Measurements from ENCODE around the gene IFNAR1. TPM values are rescaled to one million over a fixed set of nuclear protein-coding genes. Genes with fewer than 3 reads are reported as not detected.

The IFNAR1 gene
- total RNA-seq, 1 experiment from 2014 or later: 20.5 TPM

- Histone ChIP-seq H3K36me3 (ENCODE audit: control insufficient read depth in 1 of 2, insufficient read depth in 2 of 2, low read length in 2 of 2) (no peaks in the 10 kb centered on the region), H3K4me3 (replicated peaks in 1 of 2; ENCODE audit: low read depth in 1 of 2, low read length in 2 of 2) (no peak overlapping the region), H3K9me2 (ENCODE audit: insufficient read depth) (no peaks in the 10 kb centered on the region), H3K27ac (ENCODE audit: low read depth, low read length) (no peak overlapping the region), H3K4me1 (ENCODE audit: control insufficient read depth in 1 of 2, insufficient read depth in 2 of 2, low read length in 2 of 2) (peaks cover 10 to 19% of the 10 kb centered on the region in 2 experiments), H3K79me2 (ENCODE audit: insufficient read depth, low read length) (no peaks in the 10 kb centered on the region), H4K20me1 (ENCODE audit: insufficient read depth) (no peaks in the 10 kb centered on the region), H3K4me2 (ENCODE audit: low read length) (no peak overlapping the region), H3K27me3 (ENCODE audit: insufficient read depth, low read length) (no peaks in the 10 kb centered on the region), H2AFZ (ENCODE audit: low read depth, low read length, poor library complexity, severe bottlenecking) (peak overlapping the region; percentile 75), H3K9me3 (ENCODE audit: control insufficient read depth in 1 of 2, insufficient read depth in 1 of 2, low read depth in 1 of 2, low read length in 2 of 2) (peaks cover 0 to 3% of the 10 kb centered on the region in 2 experiments; a peak in 1 of 4 replicates), H3K9ac (ENCODE audit: low read length) (no peak overlapping the region)
- DNase-seq (ENCODE audit: low read depth, low spot score) (no peak), ATAC-seq (no peak)
- intact Hi-C loops (cut with micrococcal nuclease): no loop called here
- RAD21 ChIA-PET (ENCODE audit: low non-redundant PET in 1 of 2, low total read pairs in 2 of 2, uncharacterized antibody in 2 of 2, unreplicated experiment in 2 of 2): no interaction called here
- POLR2A ChIA-PET: no interaction called here
- no TSS peak for BruUV-seq (replicated peaks)
- CTCF ChIA-PET: interaction anchor here (0.7 to 2.1 kb wide), 2 partner anchors 12 to 174 kb away, joined by 3 to 7 read pairs; no protein-coding TSS in a partner anchor
- TF ChIP-seq EZH2 (IDR thresholded peaks at IDR 0.05) (no peak), POLR2A (IDR thresholded peaks at IDR 0.05; ENCODE audit: borderline replicate concordance, extremely low read depth, insufficient read depth, insufficient read length) (no peak), RAD21 (IDR thresholded peaks at IDR 0.05; ENCODE audit: low read depth) (no peak), EGR1 (IDR thresholded peaks at IDR 0.05; ENCODE audit: low read depth) (no peak), TCF7L2 (IDR thresholded peaks at IDR 0.05; ENCODE audit: borderline replicate concordance, extremely low read depth, insufficient read depth, insufficient read length) (no peak), FOSL1 (IDR thresholded peaks at IDR 0.05; ENCODE audit: low read depth) (no peak), JUND (IDR thresholded peaks at IDR 0.05) (no peak)
- TF ChIP-seq, protein P1, sequence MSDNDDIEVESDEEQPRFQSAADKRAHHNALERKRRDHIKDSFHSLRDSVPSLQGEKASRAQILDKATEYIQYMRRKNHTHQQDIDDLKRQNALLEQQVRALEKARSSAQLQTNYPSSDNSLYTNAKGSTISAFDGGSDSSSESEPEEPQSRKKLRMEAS (IDR thresholded peaks at IDR 0.05): no peak
- TF ChIP-seq, protein P2, sequence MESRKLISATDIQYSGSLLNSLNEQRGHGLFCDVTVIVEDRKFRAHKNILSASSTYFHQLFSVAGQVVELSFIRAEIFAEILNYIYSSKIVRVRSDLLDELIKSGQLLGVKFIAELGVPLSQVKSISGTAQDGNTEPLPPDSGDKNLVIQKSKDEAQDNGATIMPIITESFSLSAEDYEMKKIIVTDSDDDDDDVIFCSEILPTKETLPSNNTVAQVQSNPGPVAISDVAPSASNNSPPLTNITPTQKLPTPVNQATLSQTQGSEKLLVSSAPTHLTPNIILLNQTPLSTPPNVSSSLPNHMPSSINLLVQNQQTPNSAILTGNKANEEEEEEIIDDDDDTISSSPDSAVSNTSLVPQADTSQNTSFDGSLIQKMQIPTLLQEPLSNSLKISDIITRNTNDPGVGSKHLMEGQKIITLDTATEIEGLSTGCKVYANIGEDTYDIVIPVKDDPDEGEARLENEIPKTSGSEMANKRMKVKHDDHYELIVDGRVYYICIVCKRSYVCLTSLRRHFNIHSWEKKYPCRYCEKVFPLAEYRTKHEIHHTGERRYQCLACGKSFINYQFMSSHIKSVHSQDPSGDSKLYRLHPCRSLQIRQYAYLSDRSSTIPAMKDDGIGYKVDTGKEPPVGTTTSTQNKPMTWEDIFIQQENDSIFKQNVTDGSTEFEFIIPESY (IDR thresholded peaks at IDR 0.05; ENCODE audit: extremely low read depth, insufficient replicate concordance, low read length): no peak
Measured at GRCh38 chr21:33373451-33373850, 48.7 kb downstream of the IFNAR1 start.
